CD4-positive, alpha-beta T cell treated with Interleukin-17A for 4 hours (primary cell): ENCODE results near the gene WDR93.

Experiments
- DNase-seq: peaks from one replicate; pipeline ENCODE4 v3.0.0-alpha.2; 2020; ENCODE audit warnings: mixed read lengths

Gene WDR93

GRCh38 chr15:89662893-89663626, 27.6 kb upstream of the WDR93 start:
- no peak for DNase-seq

- no peak for DNase-seq
These were observed 25.9 kb upstream of the WDR93 start for GRCh38 chr15:89664441-89665350.

- no peak for DNase-seq
These were observed 25.0 kb upstream of the WDR93 start for GRCh38 chr15:89665449-89666181.

GRCh38 chr15:89666184-89666857, 24.3 kb upstream of the WDR93 start:
- no peak for DNase-seq

GRCh38 chr15:89666858-89667705, 23.5 kb upstream of the WDR93 start:
- DNase-seq: no peak

- DNase-seq: no peak
These were observed 23.0 kb upstream of the WDR93 start for GRCh38 chr15:89667706-89667960.

- no peak for DNase-seq
These were observed 22.4 kb upstream of the WDR93 start for GRCh38 chr15:89668171-89668570.

GRCh38 chr15:89669309-89669865, 21.2 kb upstream of the WDR93 start:
- DNase-seq: no peak

GRCh38 chr15:89669941-89670340, 20.7 kb upstream of the WDR93 start:
- DNase-seq: no peak

- no peak for DNase-seq
These were observed 19.5 kb upstream of the WDR93 start for GRCh38 chr15:89670971-89671560.

- DNase-seq: no peak
These were observed 18.9 kb upstream of the WDR93 start for GRCh38 chr15:89671687-89672086.

GRCh38 chr15:89672221-89673164, 18.1 kb upstream of the WDR93 start:
- DNase-seq: no peak

GRCh38 chr15:89673165-89673512, 17.5 kb upstream of the WDR93 start:
- no peak for DNase-seq

GRCh38 chr15:89674526-89674925, 16.1 kb upstream of the WDR93 start:
- no peak for DNase-seq

GRCh38 chr15:89675606-89676005, 15.0 kb upstream of the WDR93 start:
- DNase-seq: no peak

GRCh38 chr15:89677381-89677780, 13.2 kb upstream of the WDR93 start:
- no peak for DNase-seq

GRCh38 chr15:89679212-89679611, 11.4 kb upstream of the WDR93 start, which contains the start of gene PLIN1:
Gene PLIN1, minus strand, starts transcription at chr15:89679367. Its CDS starts 1,878 bp downstream, at chr15:89677489.
- no peak for DNase-seq

- no peak for DNase-seq
These were observed 10.2 kb upstream of the WDR93 start for GRCh38 chr15:89680282-89680873.

GRCh38 chr15:89681146-89681545, 9.5 kb upstream of the WDR93 start:
- DNase-seq: no peak

- DNase-seq: no peak
These were observed 4.6 kb upstream of the WDR93 start for GRCh38 chr15:89685995-89686394.
